GM23338 (cell line): ENCODE data around the gene CHN2.

Source experiments
- CREB1 ChIP-seq: fragments of 250-450 bp; sonication (Bioruptor Pico); IDR thresholded peaks from 2 replicates; pipeline ENCODE4 v1.5.0; 2020; ENCODE audit warnings: low read depth, mild to moderate bottlenecking, moderate library complexity
- CTCF ChIP-seq, 2 experiments: fragments of 200-600 bp in 1 of 2; sonication (generic) in 1 of 2; conservative IDR thresholded peaks; 2 replicates each; pipeline versions ENCODE4 v1.5.1 to v1.6.1; 2016 to 2017; ENCODE audit warnings: antibody characterized with exemption in 2 of 2, low read depth in 2 of 2, mild to moderate bottlenecking in 2 of 2, moderate library complexity in 1 of 2
- EZH2 ChIP-seq: fragments of 200-600 bp; sonication (generic); IDR thresholded peaks from one replicate; pipeline ENCODE4 v1.8.0; 2017; ENCODE audit warnings: antibody characterized with exemption, mild to moderate bottlenecking, low read depth; ENCODE audit not compliant: unreplicated experiment
- EZH2phosphoT487 ChIP-seq: fragments of 200-600 bp; sonication (generic); IDR thresholded peaks from one replicate; pipeline ENCODE4 v1.8.1; 2018; ENCODE audit warnings: antibody characterized with exemption; ENCODE audit not compliant: unreplicated experiment
- NANOG ChIP-seq: IDR thresholded peaks from 2 replicates; pipeline ENCODE4 v1.6.1; 2016; ENCODE audit warnings: antibody characterized with exemption, borderline replicate concordance
- POLR2AphosphoS5 ChIP-seq: IDR thresholded peaks from 2 replicates; pipeline ENCODE4 v1.6.1; 2016; ENCODE audit warnings: antibody characterized with exemption, low read depth
- REST ChIP-seq: IDR thresholded peaks from one replicate; pipeline ENCODE4 v1.6.1; 2018; ENCODE audit warnings: antibody characterized with exemption; ENCODE audit not compliant: unreplicated experiment
- STAT1 ChIP-seq: IDR thresholded peaks from one replicate; pipeline ENCODE4 v1.6.1; 2016; ENCODE audit warnings: antibody characterized with exemption; ENCODE audit not compliant: unreplicated experiment
- ZNF114 ChIP-seq: fragments of 250-450 bp; sonication (Bioruptor Pico); IDR thresholded peaks from 2 replicates; pipeline ENCODE4 v1.5.0; 2020; ENCODE audit warnings: mild to moderate bottlenecking, moderate library complexity
- ZNF331 ChIP-seq: fragments of 250-450 bp; sonication (Bioruptor Pico); IDR thresholded peaks from 2 replicates; pipeline ENCODE4 v1.5.0; 2020; ENCODE audit warnings: low read depth, mild to moderate bottlenecking, moderate library complexity
- TF ChIP-seq, protein P1 (sequence below): fragments of 250-450 bp; sonication (Bioruptor Pico); IDR thresholded peaks from 2 replicates; pipeline ENCODE4 v1.5.0; 2020; ENCODE audit warnings: mild to moderate bottlenecking, moderate library complexity

DNA sequence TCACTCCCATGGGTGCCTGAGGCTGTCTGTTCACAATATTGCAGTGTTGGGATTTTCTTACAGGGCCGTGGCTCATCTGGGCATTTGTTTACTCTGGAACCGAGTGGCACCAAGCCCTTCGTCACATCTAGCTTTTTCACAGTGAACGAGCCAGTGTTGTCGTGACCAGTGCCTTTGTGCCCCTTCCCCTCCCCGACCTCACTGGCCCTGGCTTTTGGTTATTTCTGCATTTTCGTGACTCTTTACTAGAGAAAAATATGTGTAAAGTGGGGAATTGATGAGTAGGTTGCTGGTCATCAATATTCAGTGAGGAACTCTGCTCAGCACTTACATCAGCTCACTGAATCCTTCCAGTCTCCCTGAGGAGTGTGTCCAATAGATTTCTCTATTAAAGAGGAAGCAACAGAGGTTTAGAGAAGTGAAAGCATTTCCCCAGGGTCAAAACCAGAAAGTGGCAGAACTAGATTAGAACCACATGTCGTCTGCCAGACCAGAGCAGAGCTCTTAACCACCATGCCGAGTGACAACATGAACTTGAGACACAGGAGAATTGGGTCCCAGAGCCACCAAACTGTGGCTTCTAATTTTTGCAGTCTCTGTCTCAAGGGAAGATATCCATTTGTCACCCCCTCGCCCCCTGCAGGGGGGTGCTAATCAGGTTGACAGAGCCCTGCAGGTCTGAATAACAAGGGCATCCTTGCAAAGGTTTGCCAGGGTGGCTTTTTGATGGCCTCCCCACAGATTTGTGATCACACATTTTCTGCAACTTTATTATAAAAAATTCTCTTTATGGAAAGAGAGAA lies 125.3 kb downstream of the CHN2 start:
- TF ChIP-seq CTCF (conservative IDR thresholded peaks at IDR 0.05; ENCODE audit: low read depth in 2 of 2) (no peak), EZH2 (no peak), POLR2AphosphoS5 (no peak), ZNF331 (CRISPR knock-in tag) (no peak), EZH2phosphoT487 (no peak), REST (no peak), STAT1 (no peak), NANOG (no peak), CREB1 (CRISPR knock-in tag) (no peak), ZNF114 (no peak)
- TF ChIP-seq, protein P1, sequence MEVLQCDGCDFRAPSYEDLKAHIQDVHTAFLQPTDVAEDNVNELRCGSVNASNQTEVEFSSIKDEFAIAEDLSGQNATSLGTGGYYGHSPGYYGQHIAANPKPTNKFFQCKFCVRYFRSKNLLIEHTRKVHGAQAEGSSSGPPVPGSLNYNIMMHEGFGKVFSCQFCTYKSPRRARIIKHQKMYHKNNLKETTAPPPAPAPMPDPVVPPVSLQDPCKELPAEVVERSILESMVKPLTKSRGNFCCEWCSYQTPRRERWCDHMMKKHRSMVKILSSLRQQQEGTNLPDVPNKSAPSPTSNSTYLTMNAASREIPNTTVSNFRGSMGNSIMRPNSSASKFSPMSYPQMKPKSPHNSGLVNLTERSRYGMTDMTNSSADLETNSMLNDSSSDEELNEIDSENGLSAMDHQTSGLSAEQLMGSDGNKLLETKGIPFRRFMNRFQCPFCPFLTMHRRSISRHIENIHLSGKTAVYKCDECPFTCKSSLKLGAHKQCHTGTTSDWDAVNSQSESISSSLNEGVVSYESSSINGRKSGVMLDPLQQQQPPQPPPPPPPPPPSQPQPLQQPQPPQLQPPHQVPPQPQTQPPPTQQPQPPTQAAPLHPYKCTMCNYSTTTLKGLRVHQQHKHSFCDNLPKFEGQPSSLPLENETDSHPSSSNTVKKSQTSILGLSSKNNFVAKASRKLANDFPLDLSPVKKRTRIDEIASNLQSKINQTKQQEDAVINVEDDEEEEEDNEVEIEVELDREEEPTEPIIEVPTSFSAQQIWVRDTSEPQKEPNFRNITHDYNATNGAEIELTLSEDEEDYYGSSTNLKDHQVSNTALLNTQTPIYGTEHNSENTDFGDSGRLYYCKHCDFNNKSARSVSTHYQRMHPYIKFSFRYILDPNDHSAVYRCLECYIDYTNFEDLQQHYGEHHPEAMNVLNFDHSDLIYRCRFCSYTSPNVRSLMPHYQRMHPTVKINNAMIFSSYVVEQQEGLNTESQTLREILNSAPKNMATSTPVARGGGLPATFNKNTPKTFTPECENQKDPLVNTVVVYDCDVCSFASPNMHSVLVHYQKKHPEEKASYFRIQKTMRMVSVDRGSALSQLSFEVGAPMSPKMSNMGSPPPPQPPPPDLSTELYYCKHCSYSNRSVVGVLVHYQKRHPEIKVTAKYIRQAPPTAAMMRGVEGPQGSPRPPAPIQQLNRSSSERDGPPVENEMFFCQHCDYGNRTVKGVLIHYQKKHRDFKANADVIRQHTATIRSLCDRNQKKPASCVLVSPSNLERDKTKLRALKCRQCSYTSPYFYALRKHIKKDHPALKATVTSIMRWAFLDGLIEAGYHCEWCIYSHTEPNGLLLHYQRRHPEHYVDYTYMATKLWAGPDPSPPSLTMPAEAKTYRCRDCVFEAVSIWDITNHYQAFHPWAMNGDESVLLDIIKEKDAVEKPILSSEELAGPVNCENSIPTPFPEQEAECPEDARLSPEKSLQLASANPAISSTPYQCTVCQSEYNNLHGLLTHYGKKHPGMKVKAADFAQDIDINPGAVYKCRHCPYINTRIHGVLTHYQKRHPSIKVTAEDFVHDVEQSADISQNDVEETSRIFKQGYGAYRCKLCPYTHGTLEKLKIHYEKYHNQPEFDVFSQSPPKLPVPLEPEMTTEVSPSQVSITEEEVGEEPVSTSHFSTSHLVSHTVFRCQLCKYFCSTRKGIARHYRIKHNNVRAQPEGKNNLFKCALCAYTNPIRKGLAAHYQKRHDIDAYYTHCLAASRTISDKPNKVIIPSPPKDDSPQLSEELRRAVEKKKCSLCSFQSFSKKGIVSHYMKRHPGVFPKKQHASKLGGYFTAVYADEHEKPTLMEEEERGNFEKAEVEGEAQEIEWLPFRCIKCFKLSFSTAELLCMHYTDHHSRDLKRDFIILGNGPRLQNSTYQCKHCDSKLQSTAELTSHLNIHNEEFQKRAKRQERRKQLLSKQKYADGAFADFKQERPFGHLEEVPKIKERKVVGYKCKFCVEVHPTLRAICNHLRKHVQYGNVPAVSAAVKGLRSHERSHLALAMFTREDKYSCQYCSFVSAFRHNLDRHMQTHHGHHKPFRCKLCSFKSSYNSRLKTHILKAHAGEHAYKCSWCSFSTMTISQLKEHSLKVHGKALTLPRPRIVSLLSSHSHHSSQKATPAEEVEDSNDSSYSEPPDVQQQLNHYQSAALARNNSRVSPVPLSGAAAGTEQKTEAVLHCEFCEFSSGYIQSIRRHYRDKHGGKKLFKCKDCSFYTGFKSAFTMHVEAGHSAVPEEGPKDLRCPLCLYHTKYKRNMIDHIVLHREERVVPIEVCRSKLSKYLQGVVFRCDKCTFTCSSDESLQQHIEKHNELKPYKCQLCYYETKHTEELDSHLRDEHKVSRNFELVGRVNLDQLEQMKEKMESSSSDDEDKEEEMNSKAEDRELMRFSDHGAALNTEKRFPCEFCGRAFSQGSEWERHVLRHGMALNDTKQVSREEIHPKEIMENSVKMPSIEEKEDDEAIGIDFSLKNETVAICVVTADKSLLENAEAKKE (CRISPR knock-in tag): no peak
